OCI-LY7 (cell line): ENCODE data around the gene MT2A. TPM values are rescaled to one million over a fixed set of nuclear protein-coding genes. Genes with fewer than 3 reads are reported as not detected.

Source experiments
- BruUV-seq: library from RNA; stranded (reverse); fragments of 400-500 nt; replicated peaks from 2 replicates; lab custom pipeline; 2021; lab: Mats Ljungman, UMichigan
- CTCF ChIA-PET: fragments of 300-600 bp; sonication (Branson Sonifier 250); formaldehyde crosslinking; loops from one replicate; lab custom pipeline; 2022; ENCODE audit warnings: antibody characterized with exemption; ENCODE audit not compliant: unreplicated experiment; lab: Charles Lee
- POLR2A ChIA-PET: fragments of 300-600 bp; sonication (Branson Sonifier 250); formaldehyde crosslinking; loops from one replicate; lab custom pipeline; 2022; ENCODE audit warnings: antibody characterized with exemption; lab: Charles Lee
- DNase-seq: peaks from one replicate; pipeline ENCODE4 v3.0.0-alpha.2; 2015; ENCODE audit warnings: low spot score
- H2AFZ ChIP-seq: fragments of 200-600 bp; sonication (generic), shearing (Covaris generic); 2 replicates; pipeline ENCODE4 v1.6.1; 2014; ENCODE audit warnings: mild to moderate bottlenecking, antibody characterized with exemption, low read length, moderate library complexity
- H3K27ac ChIP-seq: fragments of 200-600 bp; sonication (generic); 2 replicates; pipeline ENCODE4 v1.5.1; 2014; ENCODE audit warnings: mixed run types, low read depth, mild to moderate bottlenecking, moderate library complexity, low read length, inconsistent platforms; ENCODE audit not compliant: poor library complexity, severe bottlenecking
- H3K36me3 ChIP-seq: fragments of 200-600 bp; sonication (generic); 2 replicates; pipeline ENCODE4 v1.6.1; 2014; ENCODE audit warnings: mild to moderate bottlenecking, antibody characterized with exemption, low read length, moderate library complexity, mixed read lengths; ENCODE audit not compliant: insufficient read depth
- H3K4me1 ChIP-seq: fragments of 200-600 bp; sonication (generic); 2 replicates; pipeline ENCODE4 v1.5.1; 2014; ENCODE audit warnings: mild to moderate bottlenecking, low read length; ENCODE audit not compliant: insufficient read depth, poor library complexity, severe bottlenecking
- H3K4me2 ChIP-seq: fragments of 200-600 bp; sonication (generic); 2 replicates; pipeline ENCODE4 v1.6.1; 2014; ENCODE audit warnings: mild to moderate bottlenecking, low read length
- H3K4me3 ChIP-seq: fragments of 200-600 bp; sonication (generic); 2 replicates; pipeline ENCODE4 v1.5.1; 2014; ENCODE audit warnings: mild to moderate bottlenecking, low read depth, low read length; ENCODE audit not compliant: poor library complexity, severe bottlenecking
- H3K79me2 ChIP-seq: fragments of 200-600 bp; sonication (generic); 2 replicates; pipeline ENCODE4 v1.6.1; 2016; ENCODE audit warnings: low read depth, mild to moderate bottlenecking, low read length, moderate library complexity, mixed read lengths; ENCODE audit not compliant: insufficient read depth
- H3K9me2 ChIP-seq: fragments of 200-600 bp; sonication (generic); 2 replicates; pipeline ENCODE4 v1.6.1; 2016; ENCODE audit warnings: mild to moderate bottlenecking, low read length, mixed read lengths; ENCODE audit not compliant: insufficient read depth
- H3K9me3 ChIP-seq: fragments of 200-600 bp; sonication (generic); 2 replicates; pipeline ENCODE4 v1.6.1; 2014; ENCODE audit warnings: mild to moderate bottlenecking, mixed run types, low read length, mixed read lengths
- H4K20me1 ChIP-seq: fragments of 200-600 bp; sonication (generic); 2 replicates; pipeline ENCODE4 v1.6.1; 2014; ENCODE audit warnings: mild to moderate bottlenecking, antibody characterized with exemption, low read length, moderate library complexity, mixed read lengths; ENCODE audit not compliant: insufficient read depth
- EZH2phosphoT487 ChIP-seq: fragments of 200-600 bp; sonication (generic); IDR thresholded peaks from 2 replicates; pipeline ENCODE4 v1.6.1; 2018; ENCODE audit warnings: low read depth, borderline replicate concordance, mild to moderate bottlenecking, mixed run types, antibody characterized with exemption, low read length, moderate library complexity, mixed read lengths
- intact Hi-C: fragments of 100-400 bp; cut with micrococcal nuclease; formaldehyde crosslinking; loops from one replicate; pipeline ENCODE4 v1.10.0; 2022; ENCODE audit not compliant: unreplicated experiment
- total RNA-seq, 2 experiments: library from RNA; depleted of rRNA in 1 of 2; stranded (reverse); fragments of >200 nt in 1 of 2; shearing (Covaris generic) in 1 of 2; gene quantifications; 2 replicates each; pipeline ENCODE4 v1.2.3, GENCODE V29; 2014 to 2022
- TF ChIP-seq, protein P1 (sequence below): fragments of 200-600 bp; sonication (generic); conservative IDR thresholded peaks from 2 replicates; pipeline ENCODE4 v1.5.1; 2014; ENCODE audit warnings: mild to moderate bottlenecking, antibody characterized with exemption, low read length, moderate library complexity, mixed read lengths

MT2A gene
- total RNA-seq, 2 experiments from 2014 or later: 9.3 to 27.2 TPM

DNA sequence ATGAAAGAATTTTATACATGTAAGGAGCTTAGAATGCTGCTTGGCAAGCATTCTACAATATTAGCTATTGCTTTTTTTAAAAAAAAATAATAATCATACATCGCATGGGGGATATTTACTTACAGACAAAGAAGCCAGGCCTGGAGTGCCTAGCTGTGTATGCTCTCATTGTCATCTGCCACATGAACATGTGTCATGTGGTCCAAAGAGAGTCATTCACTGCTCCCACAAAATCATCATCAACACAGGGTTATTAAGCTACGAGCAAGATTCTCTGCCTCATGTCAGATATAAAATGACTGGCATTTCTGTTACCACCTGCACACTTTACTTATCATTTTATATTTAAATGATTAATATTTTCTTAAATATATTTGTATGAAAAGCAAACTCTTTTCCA is 15.3 kb downstream of the MT2A start:
- Histone ChIP-seq H3K9me3 (no peaks in the 10 kb centered on the region), H3K36me3 (no peaks in the 10 kb centered on the region), H3K27ac (no peak overlapping the region), H3K9me2 (no peaks in the 10 kb centered on the region), H3K4me1 (peaks cover 4% of the 10 kb centered on the region), H2AFZ (no peak overlapping the region), H4K20me1 (no peaks in the 10 kb centered on the region), H3K4me2 (no peak overlapping the region), H3K4me3 (no peak overlapping the region), H3K79me2 (no peaks in the 10 kb centered on the region)
- no peak for DNase-seq
- no TSS peak for BruUV-seq
- POLR2A ChIA-PET: interaction anchor here (0.6 to 1.5 kb wide), 4 partner anchors 13 to 123 kb away, joined by 3 to 11 read pairs (median 3); no protein-coding TSS in a partner anchor
- intact Hi-C loops: no loop called here
- CTCF ChIA-PET: no interaction called here
- TF ChIP-seq EZH2phosphoT487: no peak
- TF ChIP-seq, protein P1, sequence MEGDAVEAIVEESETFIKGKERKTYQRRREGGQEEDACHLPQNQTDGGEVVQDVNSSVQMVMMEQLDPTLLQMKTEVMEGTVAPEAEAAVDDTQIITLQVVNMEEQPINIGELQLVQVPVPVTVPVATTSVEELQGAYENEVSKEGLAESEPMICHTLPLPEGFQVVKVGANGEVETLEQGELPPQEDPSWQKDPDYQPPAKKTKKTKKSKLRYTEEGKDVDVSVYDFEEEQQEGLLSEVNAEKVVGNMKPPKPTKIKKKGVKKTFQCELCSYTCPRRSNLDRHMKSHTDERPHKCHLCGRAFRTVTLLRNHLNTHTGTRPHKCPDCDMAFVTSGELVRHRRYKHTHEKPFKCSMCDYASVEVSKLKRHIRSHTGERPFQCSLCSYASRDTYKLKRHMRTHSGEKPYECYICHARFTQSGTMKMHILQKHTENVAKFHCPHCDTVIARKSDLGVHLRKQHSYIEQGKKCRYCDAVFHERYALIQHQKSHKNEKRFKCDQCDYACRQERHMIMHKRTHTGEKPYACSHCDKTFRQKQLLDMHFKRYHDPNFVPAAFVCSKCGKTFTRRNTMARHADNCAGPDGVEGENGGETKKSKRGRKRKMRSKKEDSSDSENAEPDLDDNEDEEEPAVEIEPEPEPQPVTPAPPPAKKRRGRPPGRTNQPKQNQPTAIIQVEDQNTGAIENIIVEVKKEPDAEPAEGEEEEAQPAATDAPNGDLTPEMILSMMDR: no peak

DNA sequence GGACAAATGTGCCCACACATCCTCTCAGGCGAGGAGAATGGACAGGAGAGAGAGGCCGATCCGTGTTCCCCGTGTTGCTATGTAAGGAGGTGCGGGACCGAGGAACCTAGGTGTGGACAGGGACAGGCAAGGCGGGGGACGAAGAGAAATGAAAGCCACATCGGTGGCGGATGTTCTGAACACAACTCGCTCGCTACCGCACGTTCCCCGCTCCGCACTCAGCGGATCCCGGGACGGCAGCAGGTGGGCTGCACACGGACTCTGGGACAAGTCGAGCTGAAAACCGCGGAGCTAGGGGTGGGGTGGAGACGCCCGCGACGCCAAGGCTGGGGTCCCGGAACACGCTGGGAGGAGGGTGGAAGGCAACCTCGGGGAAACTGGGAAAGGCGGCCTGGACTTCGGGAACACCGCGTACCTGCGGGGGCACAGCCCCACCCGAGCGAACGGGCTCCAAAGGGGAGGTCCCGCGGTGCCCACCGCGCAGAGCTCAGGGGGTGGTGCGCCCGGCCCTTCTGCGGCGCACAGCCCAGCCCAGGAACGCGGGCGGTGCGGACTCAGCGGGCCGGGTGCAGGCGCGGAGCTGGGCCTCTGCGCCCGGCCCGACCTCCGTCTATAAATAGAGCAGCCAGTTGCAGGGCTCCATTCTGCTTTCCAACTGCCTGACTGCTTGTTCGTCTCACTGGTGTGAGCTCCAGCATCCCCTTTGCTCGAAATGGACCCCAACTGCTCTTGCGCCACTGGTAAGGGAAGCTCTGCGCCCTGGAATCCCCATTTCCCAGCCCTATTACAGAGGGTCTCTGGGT is 17.0 kb downstream of the MT2A start, which contains the start of gene MT1E:
Gene MT1E (plus strand): TSS at position 642 of the 803 bp plus-strand sequence. CDS start 71 bp downstream, at position 713.
- TF ChIP-seq, protein P1: no peak
- no peak for TF ChIP-seq EZH2phosphoT487

More for the DNA sequence above, 17.0 kb downstream of the MT2A start, which contains the start of gene MT1E:
- Histone ChIP-seq H3K9me3 (no peaks in the 10 kb centered on the region), H3K4me2 (no peak within 1 kb of the TSS), H3K4me1 (peaks cover 11% of the 10 kb centered on the region), H3K4me3 (no peak within 1 kb of the TSS), H2AFZ (no peak within 1 kb of the TSS), H3K27ac (no peak within 1 kb of the TSS), H4K20me1 (no peaks in the 10 kb centered on the region), H3K36me3 (no peaks in the 10 kb centered on the region), H3K79me2 (no peaks in the 10 kb centered on the region), H3K9me2 (no peaks in the 10 kb centered on the region)
- intact Hi-C loops: no loop called here
- BruUV-seq: no TSS peak
- no peak for DNase-seq
- ChIA-PET POLR2A (no interaction called here), CTCF (no interaction called here)
